Parathyroid adenoma (tissue), 2 donors: ENCODE results near the gene CLCN1.

Experiments used
- H2AFZ ChIP-seq: fragments of 300-600 bp; sonication (generic); one replicate; pipeline ENCODE4 v1.7.0; 2017; ENCODE audit warnings: antibody characterized with exemption, mild to moderate bottlenecking
- H3K27ac ChIP-seq: fragments of 300-600 bp; sonication (generic); one replicate; pipeline ENCODE4 v1.7.0; 2017
- H3K27me3 ChIP-seq: fragments of 300-600 bp; sonication (generic); one replicate; pipeline ENCODE4 v1.7.0; 2017; ENCODE audit warnings: low read length; ENCODE audit not compliant: control insufficient read depth, insufficient read depth
- H3K36me3 ChIP-seq: fragments of 300-600 bp; sonication (generic); one replicate; pipeline ENCODE4 v1.7.0; 2017; ENCODE audit warnings: low read length; ENCODE audit not compliant: control insufficient read depth, insufficient read depth
- H3K4me1 ChIP-seq: fragments of 300-600 bp; sonication (generic); one replicate; pipeline ENCODE4 v1.7.0; 2017; ENCODE audit warnings: control low read depth
- H3K4me2 ChIP-seq: fragments of 300-600 bp; sonication (generic); one replicate; pipeline ENCODE4 v1.7.0; 2017; ENCODE audit warnings: low read length
- H3K4me3 ChIP-seq: fragments of 300-600 bp; sonication (generic); one replicate; pipeline ENCODE4 v1.7.0; 2017; ENCODE audit warnings: low read depth, low read length
- H3K79me2 ChIP-seq: fragments of 300-600 bp; sonication (generic); one replicate; pipeline ENCODE4 v1.7.0; 2017; ENCODE audit warnings: control low read depth
- H3K9ac ChIP-seq: fragments of 300-600 bp; sonication (generic); one replicate; pipeline ENCODE4 v1.7.0; 2017; ENCODE audit warnings: mild to moderate bottlenecking
- H3K9me3 ChIP-seq: fragments of 300-600 bp; sonication (generic); one replicate; pipeline ENCODE4 v1.7.0; 2017; ENCODE audit warnings: low read length; ENCODE audit not compliant: control insufficient read depth
- TF ChIP-seq, protein P1 (sequence below): fragments of 300-600 bp; sonication (generic); IDR thresholded peaks from one replicate; pipeline ENCODE4 v1.7.0; 2017; ENCODE audit warnings: antibody characterized with exemption, mild to moderate bottlenecking
- donor health status: primary hyperparathyroidism.

CLCN1 gene

DNA sequence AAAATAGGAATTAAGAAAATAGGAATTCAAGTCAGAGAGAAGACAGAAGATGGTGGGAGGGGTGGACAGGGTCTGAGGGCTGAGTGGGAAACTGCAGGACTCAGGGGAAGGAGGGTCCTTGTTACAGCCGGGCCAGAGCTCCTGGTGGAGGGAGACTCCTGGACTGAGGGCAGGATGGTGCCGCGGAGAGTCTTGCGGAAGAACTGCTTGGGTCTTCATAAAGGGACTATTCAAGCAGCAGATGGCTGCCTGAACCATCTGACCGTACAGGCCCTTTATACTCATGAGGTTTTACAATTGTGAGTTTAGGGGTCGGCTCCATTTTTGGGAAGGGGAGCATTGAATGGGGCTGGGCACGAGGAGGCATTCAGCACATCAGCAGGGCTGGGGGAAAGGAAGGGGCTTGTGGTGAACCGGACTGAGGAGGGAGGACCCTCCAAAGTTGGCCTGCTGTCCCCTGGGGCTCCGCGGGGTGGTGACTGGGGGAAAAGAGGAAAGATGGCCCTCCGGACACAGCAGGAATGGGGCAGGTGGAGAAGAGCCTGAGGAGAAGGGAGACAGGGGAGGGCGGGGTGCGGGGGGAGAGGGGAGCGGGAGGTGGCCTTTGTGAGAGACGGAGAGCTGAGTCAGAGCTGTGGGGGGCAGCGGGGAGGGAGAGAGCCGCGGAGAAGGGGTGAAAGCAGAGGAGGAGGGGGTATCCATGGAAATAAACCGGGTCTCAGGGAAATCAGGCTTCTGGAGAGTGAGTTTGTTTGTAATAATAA, 45.1 kb downstream of the CLCN1 start:
- Histone ChIP-seq H3K4me2 (no peak overlapping the region), H3K79me2 (no peaks in the 10 kb centered on the region), H3K27me3 (no peaks in the 10 kb centered on the region), H3K36me3 (no peaks in the 10 kb centered on the region), H3K9me3 (no peaks in the 10 kb centered on the region), H3K27ac (no peak overlapping the region), H2AFZ (no peak overlapping the region), H3K4me1 (no peaks in the 10 kb centered on the region), H3K9ac (no peak overlapping the region), H3K4me3 (no peak overlapping the region)
- TF ChIP-seq, protein P1, sequence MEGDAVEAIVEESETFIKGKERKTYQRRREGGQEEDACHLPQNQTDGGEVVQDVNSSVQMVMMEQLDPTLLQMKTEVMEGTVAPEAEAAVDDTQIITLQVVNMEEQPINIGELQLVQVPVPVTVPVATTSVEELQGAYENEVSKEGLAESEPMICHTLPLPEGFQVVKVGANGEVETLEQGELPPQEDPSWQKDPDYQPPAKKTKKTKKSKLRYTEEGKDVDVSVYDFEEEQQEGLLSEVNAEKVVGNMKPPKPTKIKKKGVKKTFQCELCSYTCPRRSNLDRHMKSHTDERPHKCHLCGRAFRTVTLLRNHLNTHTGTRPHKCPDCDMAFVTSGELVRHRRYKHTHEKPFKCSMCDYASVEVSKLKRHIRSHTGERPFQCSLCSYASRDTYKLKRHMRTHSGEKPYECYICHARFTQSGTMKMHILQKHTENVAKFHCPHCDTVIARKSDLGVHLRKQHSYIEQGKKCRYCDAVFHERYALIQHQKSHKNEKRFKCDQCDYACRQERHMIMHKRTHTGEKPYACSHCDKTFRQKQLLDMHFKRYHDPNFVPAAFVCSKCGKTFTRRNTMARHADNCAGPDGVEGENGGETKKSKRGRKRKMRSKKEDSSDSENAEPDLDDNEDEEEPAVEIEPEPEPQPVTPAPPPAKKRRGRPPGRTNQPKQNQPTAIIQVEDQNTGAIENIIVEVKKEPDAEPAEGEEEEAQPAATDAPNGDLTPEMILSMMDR: no peak

GRCh38 chr7:143361552-143362130, 45.7 kb downstream of the CLCN1 start:
- Histone ChIP-seq H3K36me3 (no peaks in the 10 kb centered on the region), H3K4me3 (peak overlapping the region; percentile 47), H3K27ac (no peak overlapping the region), H3K9me3 (no peaks in the 10 kb centered on the region), H3K27me3 (no peaks in the 10 kb centered on the region), H3K4me2 (peak overlapping the region; percentile 88), H3K4me1 (no peaks in the 10 kb centered on the region), H3K79me2 (no peaks in the 10 kb centered on the region), H3K9ac (no peak overlapping the region), H2AFZ (peak overlapping the region; percentile 74)
- TF ChIP-seq, protein P1: no peak

DNA sequence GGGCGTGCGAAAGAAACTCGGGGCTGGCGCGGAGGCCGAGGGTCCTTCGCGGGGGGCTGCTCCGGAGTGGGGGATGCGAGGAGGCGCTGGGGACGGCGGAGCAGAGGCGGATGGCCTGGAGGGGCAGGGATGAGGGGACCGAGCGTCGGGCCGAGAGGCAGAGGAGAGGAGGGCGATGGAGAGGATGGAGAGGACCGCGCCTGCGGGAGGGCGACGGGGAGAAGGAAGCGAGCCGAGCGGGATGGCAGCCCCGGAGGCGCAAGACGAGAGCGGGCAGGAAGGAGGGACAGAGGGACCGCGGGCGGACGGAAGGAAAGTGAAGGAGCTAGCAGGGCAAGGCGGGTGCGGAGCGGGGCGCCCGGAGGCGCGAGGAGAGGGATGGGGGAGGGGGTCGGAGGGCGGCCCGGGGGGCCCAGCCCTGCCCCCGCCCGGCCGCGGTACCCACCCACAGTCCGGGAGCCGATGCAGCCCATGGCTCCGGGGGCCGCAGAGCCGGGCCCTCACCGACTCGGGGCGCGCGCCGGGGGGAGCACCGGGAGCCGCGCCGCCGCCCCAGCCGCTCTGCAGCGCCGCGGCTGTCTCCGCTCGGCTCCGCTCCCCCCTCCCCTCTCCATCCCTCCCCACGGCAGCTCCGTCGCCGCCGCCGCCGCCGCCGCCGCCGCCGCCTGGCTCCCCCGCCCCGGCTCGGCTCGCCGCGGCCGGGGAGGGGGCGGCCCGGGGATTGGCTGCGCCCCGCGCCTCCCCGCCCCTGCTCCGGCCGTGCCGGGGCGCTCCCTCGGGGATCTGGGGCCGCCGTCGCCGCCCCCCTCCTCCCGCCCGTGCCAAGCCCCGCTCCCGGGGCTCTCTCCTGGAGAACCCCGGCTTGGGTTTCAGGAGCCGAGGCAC, 46.5 kb downstream of the CLCN1 start, which contains the start of gene FAM131B:
Gene FAM131B (minus strand): TSS at position 583 of the 885 bp plus-strand sequence. CDS start 110 bp downstream, at position 473.
- Histone ChIP-seq H3K27ac (no peak within 1 kb of the TSS), H3K36me3 (no peaks in the 10 kb centered on the region), H3K79me2 (no peaks in the 10 kb centered on the region), H3K9ac (no peak within 1 kb of the TSS), H3K4me3 (peak within 1 kb of the TSS; percentile 47), H3K27me3 (no peaks in the 10 kb centered on the region), H2AFZ (peak within 1 kb of the TSS; percentile 74), H3K4me1 (no peaks in the 10 kb centered on the region), H3K9me3 (no peaks in the 10 kb centered on the region), H3K4me2 (peak within 1 kb of the TSS; percentile 88)
- TF ChIP-seq, protein P1: no peak

GRCh38 chr7:143363016-143363937, 47.4 kb downstream of the CLCN1 start:
- Histone ChIP-seq H3K4me1 (no peaks in the 10 kb centered on the region), H3K9ac (no peak overlapping the region), H2AFZ (no peak overlapping the region), H3K27ac (no peak overlapping the region), H3K4me2 (peak overlapping the region; percentile 10), H3K4me3 (no peak overlapping the region), H3K36me3 (no peaks in the 10 kb centered on the region), H3K9me3 (no peaks in the 10 kb centered on the region), H3K79me2 (no peaks in the 10 kb centered on the region), H3K27me3 (no peaks in the 10 kb centered on the region)
- TF ChIP-seq, protein P1: no peak
